Subcutaneous abdominal adipose tissue (tissue), 5 donors: ENCODE data around the gene CARD11.

Source experiments
- H3K27ac ChIP-seq: one replicate; pipeline ENCODE4 v1.7.0; 2013; ENCODE audit warnings: low read depth, mild to moderate bottlenecking, inconsistent platforms, low read length, moderate library complexity
- H3K27me3 ChIP-seq, 5 donors: one replicate each; pipeline ENCODE4 v1.7.0; 2013; ENCODE audit warnings: low read length in 5 of 5, inconsistent platforms in 1 of 5; ENCODE audit not compliant: control insufficient read depth in 5 of 5, insufficient read depth in 4 of 5
- H3K36me3 ChIP-seq, 5 donors: one replicate each; pipeline ENCODE4 v1.7.0; 2013; ENCODE audit warnings: low read length in 5 of 5; ENCODE audit not compliant: control insufficient read depth in 5 of 5, insufficient read depth in 5 of 5
- H3K4me1 ChIP-seq, 5 donors: one replicate each; pipeline ENCODE4 v1.7.0; 2013; ENCODE audit warnings: low read length in 5 of 5, mild to moderate bottlenecking in 3 of 5, moderate library complexity in 1 of 5; ENCODE audit not compliant: control insufficient read depth in 5 of 5, insufficient read depth in 5 of 5
- H3K4me3 ChIP-seq, 5 donors: one replicate each; pipeline ENCODE4 v1.7.0; 2013; ENCODE audit warnings: low read length in 5 of 5, low read depth in 1 of 5
- H3K9ac ChIP-seq, 5 donors: one replicate each; pipeline ENCODE4 v1.7.0; 2013; ENCODE audit warnings: low read length in 5 of 5, mild to moderate bottlenecking in 4 of 5, moderate library complexity in 3 of 5
- H3K9me3 ChIP-seq, 5 donors: one replicate each; pipeline ENCODE4 v1.7.0; 2013; ENCODE audit warnings: low read length in 5 of 5; ENCODE audit not compliant: control insufficient read depth in 5 of 5
- donor health status: healthy.
- donor health status: healthy.
- donor health status: healthy.
- donor health status: healthy.
- donor health status: healthy.

Gene CARD11

GRCh38 chr7:2909471-2910039, 134.1 kb downstream of the CARD11 start:
- Histone ChIP-seq H3K9me3 (peaks cover 0 to 7% (median 4%) of the 10 kb centered on the region in 5 donors), H3K27me3 (peaks cover 0 to 12% (median 5%) of the 10 kb centered on the region in 5 donors), H3K4me3 (no peak overlapping the region), H3K27ac (no peak overlapping the region), H3K4me1 (no peaks in the 10 kb centered on the region), H3K9ac (no peak overlapping the region), H3K36me3 (no peaks in the 10 kb centered on the region)

GRCh38 chr7:2909043-2909442, 134.6 kb downstream of the CARD11 start:
- no peaks in the 10 kb centered on the region for H3K4me1 ChIP-seq
- H3K4me3 ChIP-seq: no peak overlapping the region
- H3K9me3 ChIP-seq: peaks cover 0 to 7% (median 4%) of the 10 kb centered on the region in 5 donors
- H3K36me3 ChIP-seq: no peaks in the 10 kb centered on the region
- no peak overlapping the region for H3K9ac ChIP-seq
- peaks cover 0 to 12% (median 5%) of the 10 kb centered on the region in 5 donors for H3K27me3 ChIP-seq
- no peak overlapping the region for H3K27ac ChIP-seq

- H3K9ac ChIP-seq: no peak overlapping the region
- peaks cover 0 to 8% (median 2%) of the 10 kb centered on the region in 5 donors for H3K27me3 ChIP-seq
- H3K4me3 ChIP-seq: no peak overlapping the region
- peaks cover 0 to 6% (median 6%) of the 10 kb centered on the region in 5 donors for H3K4me1 ChIP-seq
- peaks cover 0 to 7% (median 4%) of the 10 kb centered on the region in 5 donors for H3K9me3 ChIP-seq
- H3K36me3 ChIP-seq: no peaks in the 10 kb centered on the region
- no peak overlapping the region for H3K27ac ChIP-seq
Observed at GRCh38 chr7:2908103-2908683, 135.5 kb downstream of the CARD11 start.

GRCh38 chr7:2906197-2906931, 137.3 kb downstream of the CARD11 start:
- H3K9ac ChIP-seq: no peak overlapping the region
- no peaks in the 10 kb centered on the region for H3K36me3 ChIP-seq
- peaks cover 0 to 4% (median 2%) of the 10 kb centered on the region in 5 donors for H3K27me3 ChIP-seq
- H3K4me1 ChIP-seq: peaks cover 0 to 9% (median 7%) of the 10 kb centered on the region in 5 donors
- H3K27ac ChIP-seq: no peak overlapping the region
- H3K9me3 ChIP-seq: peaks cover 0 to 7% (median 4%) of the 10 kb centered on the region in 5 donors
- H3K4me3 ChIP-seq: no peak overlapping the region

GRCh38 chr7:2905500-2905899, 138.2 kb downstream of the CARD11 start:
- H3K9ac ChIP-seq: no peak overlapping the region
- H3K27me3 ChIP-seq: peaks cover 0 to 4% (median 2%) of the 10 kb centered on the region in 5 donors
- peaks cover 0 to 7% (median 4%) of the 10 kb centered on the region in 5 donors for H3K9me3 ChIP-seq
- H3K4me3 ChIP-seq: no peak overlapping the region
- peaks cover 0 to 9% (median 7%) of the 10 kb centered on the region in 5 donors for H3K4me1 ChIP-seq
- no peaks in the 10 kb centered on the region for H3K36me3 ChIP-seq
- H3K27ac ChIP-seq: no peak overlapping the region

GRCh38 chr7:2905027-2905426, 138.6 kb downstream of the CARD11 start:
- H3K9me3 ChIP-seq: peaks cover 0 to 7% (median 4%) of the 10 kb centered on the region in 5 donors
- H3K27ac ChIP-seq: no peak overlapping the region
- H3K36me3 ChIP-seq: no peaks in the 10 kb centered on the region
- H3K4me1 ChIP-seq: peaks cover 0 to 9% (median 7%) of the 10 kb centered on the region in 5 donors
- H3K27me3 ChIP-seq: peaks cover 0 to 4% (median 2%) of the 10 kb centered on the region in 5 donors
- H3K9ac ChIP-seq: no peak overlapping the region
- H3K4me3 ChIP-seq: no peak overlapping the region

- H3K4me1 ChIP-seq: peaks cover 0 to 9% (median 7%) of the 10 kb centered on the region in 5 donors
- peaks cover 0 to 4% (median 2%) of the 10 kb centered on the region in 5 donors for H3K27me3 ChIP-seq
- H3K36me3 ChIP-seq: no peaks in the 10 kb centered on the region
- no peak overlapping the region for H3K9ac ChIP-seq
- H3K9me3 ChIP-seq: peaks cover 0 to 9% (median 4%) of the 10 kb centered on the region in 5 donors
- no peak overlapping the region for H3K27ac ChIP-seq
- no peak overlapping the region for H3K4me3 ChIP-seq
Observed at GRCh38 chr7:2904202-2904601, 139.5 kb downstream of the CARD11 start.

GRCh38 chr7:2903682-2904162, 139.9 kb downstream of the CARD11 start:
- Histone ChIP-seq H3K27ac (no peak overlapping the region), H3K27me3 (peaks cover 0 to 4% (median 2%) of the 10 kb centered on the region in 5 donors), H3K9ac (no peak overlapping the region), H3K4me1 (peaks cover 0 to 9% (median 7%) of the 10 kb centered on the region in 5 donors), H3K9me3 (peaks cover under 1 to 13% (median 6%) of the 10 kb centered on the region in 5 donors), H3K4me3 (no peak overlapping the region), H3K36me3 (no peaks in the 10 kb centered on the region)

GRCh38 chr7:2897023-2897422, 146.6 kb downstream of the CARD11 start:
- peaks cover 3 to 11% (median 8%) of the 10 kb centered on the region in 5 donors for H3K9me3 ChIP-seq
- no peaks in the 10 kb centered on the region for H3K4me1 ChIP-seq
- peaks cover 10 to 19% (median 11%) of the 10 kb centered on the region in 5 donors for H3K27me3 ChIP-seq
- H3K9ac ChIP-seq: no peak overlapping the region
- H3K27ac ChIP-seq: no peak overlapping the region
- no peaks in the 10 kb centered on the region for H3K36me3 ChIP-seq
- H3K4me3 ChIP-seq: no peak overlapping the region

- H3K4me1 ChIP-seq: no peaks in the 10 kb centered on the region
Observed at GRCh38 chr7:2896131-2896530, 147.5 kb downstream of the CARD11 start.

More at GRCh38 chr7:2896131-2896530, 147.5 kb downstream of the CARD11 start:
- Histone ChIP-seq H3K4me3 (no peak overlapping the region), H3K36me3 (no peaks in the 10 kb centered on the region), H3K27ac (no peak overlapping the region), H3K27me3 (peaks cover 10 to 15% (median 11%) of the 10 kb centered on the region in 5 donors), H3K9me3 (peaks cover 3 to 11% (median 8%) of the 10 kb centered on the region in 5 donors), H3K9ac (no peak overlapping the region)
